RWPE1 (cell line): Measurements from ENCODE around the gene AMZ2.

Experiments used
- CTCF ChIA-PET: fragments of 350-600 bp; sonication (Branson Sonifier 250); formaldehyde crosslinking; extraction: SDS; loops from one replicate; lab custom pipeline; 2021; lab: Yijun Ruan, JAX
- POLR2A ChIA-PET: fragments of 400-600 bp; formaldehyde crosslinking; extraction: SDS; loops from one replicate; lab custom pipeline; 2020; ENCODE audit warnings: antibody characterized with exemption; ENCODE audit not compliant: low non-redundant PET; lab: Yijun Ruan, JAX
- DNase-seq: peaks from one replicate; pipeline ENCODE4 v3.0.0; 2012; ENCODE audit warnings: low spot score
- H3K27ac ChIP-seq: fragments of 450-650 bp; 2 replicates; pipeline ENCODE4 v1.5.1; 2017
- CTCF ChIP-seq: fragments of 450-650 bp; conservative IDR thresholded peaks from 2 replicates; pipeline ENCODE4 v1.5.1; 2017; ENCODE audit warnings: low read depth, mild to moderate bottlenecking

The AMZ2 gene

GRCh38 chr17:68291836-68292688 is 44.2 kb downstream of the AMZ2 start:
- peak; percentile 84 for DNase-seq
- H3K27ac ChIP-seq: peak overlapping the region; percentile 74
- ChIA-PET CTCF (interaction anchor here (0.8 kb wide), 1 partner anchor 144 kb away, joined by 3 read pairs; no protein-coding TSS in a partner anchor), POLR2A (no interaction called here)
- TF ChIP-seq CTCF: no peak

- no peak overlapping the region for H3K27ac ChIP-seq
- POLR2A ChIA-PET: no interaction called here
- CTCF ChIA-PET: interaction anchor here (0.8 kb wide), 1 partner anchor 143 kb away, joined by 3 read pairs; no protein-coding TSS in a partner anchor
- no peak for DNase-seq
- TF ChIP-seq CTCF: no peak
These were observed 44.8 kb downstream of the AMZ2 start for GRCh38 chr17:68292689-68293040.

- no peak overlapping the region for H3K27ac ChIP-seq
- no peak for TF ChIP-seq CTCF
- CTCF ChIA-PET: no interaction called here
- no peak for DNase-seq
- POLR2A ChIA-PET: no interaction called here
These were observed 45.8 kb downstream of the AMZ2 start for GRCh38 chr17:68293490-68294195.

- TF ChIP-seq CTCF: no peak
- H3K27ac ChIP-seq: no peak overlapping the region
- POLR2A ChIA-PET: no interaction called here
- CTCF ChIA-PET: no interaction called here
- no peak for DNase-seq
These were observed 46.3 kb downstream of the AMZ2 start for GRCh38 chr17:68294196-68294555.

GRCh38 chr17:68294617-68295016 is 46.8 kb downstream of the AMZ2 start:
- H3K27ac ChIP-seq: no peak overlapping the region
- TF ChIP-seq CTCF: no peak
- no peak for DNase-seq
- CTCF ChIA-PET: no interaction called here
- POLR2A ChIA-PET: no interaction called here

GRCh38 chr17:68295086-68295485 is 47.2 kb downstream of the AMZ2 start:
- no peak overlapping the region for H3K27ac ChIP-seq

More at GRCh38 chr17:68295086-68295485, 47.2 kb downstream of the AMZ2 start:
- TF ChIP-seq CTCF: no peak
- ChIA-PET POLR2A (no interaction called here), CTCF (interaction anchor here (0.6 kb wide), 1 partner anchor 203 kb away, joined by 4 read pairs; no protein-coding TSS in a partner anchor)
- no peak for DNase-seq
